MV-4-11 (cell line): ENCODE measurements around the gene XBP1.
A peak's percentile ranks its signal among the peaks of the same experiment; 100 is the strongest.
"Not testable (repeated sequence)": the region's sequence is repeated elsewhere in the genome, so short reads cannot be mapped to it uniquely, and the experiment has no call there.

Source experiments
- DNase-seq: peaks from one replicate; lab custom pipeline; 2025; lab: John Stamatoyannopoulos, UW

The XBP1 gene

GRCh38 chr22:28817919-28818859 lies 17.8 kb upstream of the XBP1 start:
- no peak for DNase-seq

- DNase-seq = no peak
These were observed 16.7 kb upstream of the XBP1 start for GRCh38 chr22:28817064-28817463.

- DNase-seq = no peak
These were observed 15.4 kb upstream of the XBP1 start for GRCh38 chr22:28815729-28816128.

GRCh38 chr22:28815111-28815510 lies 14.7 kb upstream of the XBP1 start:
- no peak for DNase-seq

GRCh38 chr22:28813772-28814518 lies 13.6 kb upstream of the XBP1 start:
- DNase-seq = peak; percentile 92

GRCh38 chr22:28812516-28812915 lies 12.1 kb upstream of the XBP1 start:
- DNase-seq = peak; percentile 58

GRCh38 chr22:28810821-28811491 lies 10.6 kb upstream of the XBP1 start:
- peak; percentile 99 for DNase-seq

GRCh38 chr22:28808716-28809355 lies 8.5 kb upstream of the XBP1 start:
- peak; percentile 30 for DNase-seq

GRCh38 chr22:28805426-28805825 lies 5.1 kb upstream of the XBP1 start:
- DNase-seq = not testable (repeated sequence)

GRCh38 chr22:28802595-28803123 lies 2.3 kb upstream of the XBP1 start:
- DNase-seq = peak; percentile 39

GRCh38 chr22:28801845-28802594 lies 1.7 kb upstream of the XBP1 start:
- peak; percentile 86 for DNase-seq

- no peak for DNase-seq
These were observed 612 bp downstream of the XBP1 start for GRCh38 chr22:28799606-28800307.

- peak; percentile 88 for DNase-seq
These were observed 1.4 kb downstream of the XBP1 start for GRCh38 chr22:28798810-28799605.

- no peak for DNase-seq
These were observed 4.2 kb downstream of the XBP1 start for GRCh38 chr22:28795932-28796856.

GRCh38 chr22:28795071-28795693 lies 5.2 kb downstream of the XBP1 start:
- no peak for DNase-seq

GRCh38 chr22:28793976-28794584 lies 6.3 kb downstream of the XBP1 start:
- no peak for DNase-seq
